T-helper 1 cell treated with Interleukin-12 subunit alpha and Interleukin-12 subunit beta and Interleukin-4 antibody, amounts not matched to agents 30 μg/mL and 1 μg/mL, for 36 hours (primary cell): ENCODE data around the gene SLA2.
A peak's percentile ranks its signal among the peaks of the same experiment; 100 is the strongest.
"Not testable (repeated sequence)": the region's sequence is repeated elsewhere in the genome, so short reads cannot be mapped to it uniquely, and the experiment has no call there.

Experiments used
- H3K27ac Mint-ChIP-seq: one replicate; pipeline ENCODE4 v1.8.0; 2021; ENCODE audit warnings: mild to moderate bottlenecking, mixed read lengths
- H3K27me3 Mint-ChIP-seq: one replicate; pipeline ENCODE4 v1.8.0; 2021; ENCODE audit warnings: low read depth, mixed read lengths
- H3K36me3 Mint-ChIP-seq: one replicate; pipeline ENCODE4 v1.8.0; 2021; ENCODE audit warnings: low read depth, mixed read lengths
- H3K4me1 Mint-ChIP-seq: one replicate; pipeline ENCODE4 v1.8.0; 2021; ENCODE audit warnings: low read depth, mixed read lengths
- H3K4me3 Mint-ChIP-seq: one replicate; pipeline ENCODE4 v1.8.0; 2021; ENCODE audit warnings: mild to moderate bottlenecking, moderate library complexity, mixed read lengths
- H3K9me3 Mint-ChIP-seq: one replicate; pipeline ENCODE4 v1.8.0; 2021; ENCODE audit warnings: mixed read lengths

SLA2 gene

DNA sequence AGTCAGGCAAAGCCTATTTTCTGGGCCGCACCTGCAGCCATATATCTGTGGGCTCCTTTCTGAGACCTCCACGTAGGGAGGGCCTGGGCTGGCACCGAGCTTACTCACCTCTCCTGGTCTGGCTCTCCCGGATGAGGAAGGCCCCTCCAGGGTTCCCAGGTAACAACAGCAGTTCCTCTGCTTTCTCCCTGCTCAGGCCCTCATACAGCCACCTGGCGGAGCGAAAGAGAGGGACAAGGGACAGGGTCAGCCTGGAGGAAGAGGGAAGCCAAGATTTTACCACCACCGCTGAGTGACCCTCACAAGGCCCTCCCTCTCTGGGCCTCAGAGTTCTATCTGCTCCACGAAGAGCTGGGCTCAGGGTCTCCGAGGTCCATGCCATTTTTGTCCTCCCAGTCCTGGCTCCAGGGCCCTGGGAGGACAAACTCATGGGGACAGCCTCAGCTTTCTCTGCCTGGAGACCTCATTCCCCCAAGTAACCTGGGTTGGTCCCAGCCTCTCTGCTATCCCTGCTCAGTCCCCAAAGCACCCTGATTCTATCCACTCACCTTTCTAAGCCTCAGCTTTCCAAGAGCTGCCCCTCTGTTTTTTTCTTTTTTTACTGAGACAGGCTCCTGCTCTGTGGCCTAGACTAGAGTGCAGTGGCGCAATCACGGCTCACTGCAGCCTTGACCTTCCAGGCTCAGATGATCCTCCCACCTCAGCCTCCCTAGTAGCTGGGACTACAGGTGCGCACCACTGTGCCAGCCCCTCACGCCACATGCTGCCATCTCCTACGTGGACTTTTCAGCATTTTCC, 13.3 kb downstream of the SLA2 start:
- Mint-ChIP-seq H3K4me1 (peaks cover 35% of the 10 kb centered on the region), H3K4me3 (no peak overlapping the region), H3K36me3 (peaks cover 55% of the 10 kb centered on the region), H3K27ac (peak overlapping the region; percentile 45), H3K27me3 (no peaks in the 10 kb centered on the region), H3K9me3 (no peaks in the 10 kb centered on the region)

- Mint-ChIP-seq H3K27ac (peak overlapping the region; percentile 45), H3K4me3 (no peak overlapping the region), H3K9me3 (no peaks in the 10 kb centered on the region), H3K4me1 (peaks cover 35% of the 10 kb centered on the region), H3K36me3 (peaks cover 58% of the 10 kb centered on the region), H3K27me3 (no peaks in the 10 kb centered on the region)
These were observed 13.9 kb downstream of the SLA2 start for GRCh38 chr20:36632147-36632486.

- Mint-ChIP-seq H3K27me3 (no peaks in the 10 kb centered on the region), H3K27ac (peak overlapping the region; percentile 45), H3K4me3 (no peak overlapping the region), H3K9me3 (no peaks in the 10 kb centered on the region), H3K4me1 (peaks cover 37% of the 10 kb centered on the region), H3K36me3 (peaks cover 60% of the 10 kb centered on the region)
These were observed 14.3 kb downstream of the SLA2 start for GRCh38 chr20:36631646-36632045.

DNA sequence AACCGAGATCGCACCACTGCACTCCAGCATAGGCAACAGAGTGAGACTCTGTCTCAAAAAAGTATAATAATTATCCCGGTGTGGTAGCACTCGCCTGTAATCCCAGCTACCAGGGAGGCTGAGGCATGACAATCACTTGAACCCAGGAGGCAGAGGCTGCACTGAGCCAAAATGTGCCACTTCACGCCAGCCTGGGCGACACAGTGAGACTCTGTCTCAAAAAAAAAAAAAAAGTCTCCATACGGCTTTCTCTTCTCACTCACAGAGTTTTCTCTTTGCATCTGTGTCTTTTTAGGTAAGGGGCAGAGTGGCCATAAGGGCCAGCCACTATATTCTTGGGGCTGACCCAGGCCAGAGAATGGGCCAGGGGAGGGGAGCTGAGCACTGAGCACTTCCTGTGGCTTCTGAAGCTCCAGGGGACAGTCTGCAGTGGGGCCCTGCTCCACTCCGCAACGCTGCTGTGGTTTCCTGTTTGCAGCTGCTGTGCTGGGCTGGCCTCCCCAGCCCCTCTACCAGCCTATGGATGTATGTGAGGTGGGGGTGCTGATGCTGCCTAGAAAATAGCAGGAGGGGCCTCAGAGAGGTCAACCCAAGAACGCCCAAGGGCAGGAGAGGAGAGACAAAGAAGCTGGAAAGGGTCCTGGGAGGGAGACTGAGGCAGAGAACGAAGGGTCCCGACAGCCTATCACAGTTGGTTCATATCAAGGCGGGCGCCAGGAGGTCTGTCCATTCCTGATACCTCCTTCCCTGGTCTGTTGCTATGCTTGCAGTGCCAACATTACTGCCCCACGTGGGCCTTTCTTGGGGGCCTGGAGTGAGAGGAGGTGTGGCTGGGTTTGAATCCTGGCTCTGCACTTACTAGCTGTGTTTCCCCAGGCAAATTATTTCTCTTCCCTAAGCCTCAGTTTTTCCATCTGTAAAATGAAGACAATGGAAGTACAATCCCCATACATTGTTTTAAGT, 16.0 kb downstream of the SLA2 start:
- H3K27ac Mint-ChIP-seq = peak overlapping the region; percentile 92
- no peaks in the 10 kb centered on the region for H3K27me3 Mint-ChIP-seq
- H3K4me1 Mint-ChIP-seq = peaks cover 35% of the 10 kb centered on the region
- no peaks in the 10 kb centered on the region for H3K9me3 Mint-ChIP-seq
- peak overlapping the region; percentile 74 for H3K4me3 Mint-ChIP-seq
- H3K36me3 Mint-ChIP-seq = peaks cover 57% of the 10 kb centered on the region

DNA sequence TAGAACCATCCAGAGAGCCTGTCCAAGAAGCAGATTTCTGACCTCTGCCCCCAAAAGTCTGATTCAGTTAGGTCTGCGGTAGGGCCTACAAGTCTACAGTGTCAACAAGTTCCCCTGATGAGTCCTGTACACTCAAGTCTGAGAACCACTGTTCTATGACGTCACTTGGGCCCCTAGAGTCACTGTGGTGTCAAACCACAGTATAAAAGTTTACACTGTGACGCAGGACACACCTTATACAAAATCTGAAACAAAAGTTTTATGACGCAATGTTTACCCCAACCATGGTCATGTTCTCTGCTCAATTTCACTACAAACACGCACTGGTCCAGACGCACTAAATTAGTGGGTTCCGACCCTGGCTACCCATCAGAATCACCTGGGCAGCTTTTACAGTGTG, 17.9 kb downstream of the SLA2 start:
- Mint-ChIP-seq H3K4me3 (no peak overlapping the region), H3K4me1 (peaks cover 41% of the 10 kb centered on the region), H3K36me3 (peaks cover 64% of the 10 kb centered on the region), H3K27me3 (no peaks in the 10 kb centered on the region), H3K9me3 (no peaks in the 10 kb centered on the region), H3K27ac (no peak overlapping the region)

GRCh38 chr20:36624944-36625324, 21.1 kb downstream of the SLA2 start:
- Mint-ChIP-seq H3K27me3 (no peaks in the 10 kb centered on the region), H3K27ac (peak overlapping the region; percentile 53), H3K4me3 (no peak overlapping the region), H3K36me3 (peaks cover 50% of the 10 kb centered on the region), H3K9me3 (no peaks in the 10 kb centered on the region), H3K4me1 (peaks cover 32% of the 10 kb centered on the region)

GRCh38 chr20:36624068-36624943, 21.7 kb downstream of the SLA2 start:
- Mint-ChIP-seq H3K27me3 (no peaks in the 10 kb centered on the region), H3K36me3 (peaks cover 46% of the 10 kb centered on the region)

DNA sequence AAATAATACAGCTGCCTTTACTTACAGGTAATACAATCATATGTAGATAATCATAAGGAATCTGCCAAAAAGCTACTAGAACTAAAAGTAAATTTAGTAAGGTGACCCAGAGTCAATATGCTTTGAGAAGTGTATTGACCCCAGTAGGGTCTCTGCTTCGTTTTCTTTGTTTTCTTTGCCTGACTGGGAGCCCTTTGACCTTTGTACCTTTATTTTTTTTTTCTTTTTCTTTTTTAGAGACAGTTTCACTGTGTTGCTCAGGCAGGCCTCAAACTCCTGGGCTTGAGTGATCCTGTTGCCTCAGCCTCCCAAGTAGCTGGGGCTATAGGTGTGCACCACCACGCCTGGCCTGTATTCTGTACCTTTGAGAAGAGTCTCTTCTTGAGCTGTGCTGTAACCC, 22.6 kb downstream of the SLA2 start:
- Mint-ChIP-seq H3K27me3 (no peaks in the 10 kb centered on the region), H3K36me3 (peaks cover 42% of the 10 kb centered on the region), H3K27ac (no peak overlapping the region), H3K4me1 (peaks cover 21% of the 10 kb centered on the region), H3K4me3 (no peak overlapping the region), H3K9me3 (no peaks in the 10 kb centered on the region)

More at GRCh38 chr20:36624068-36624943, 21.7 kb downstream of the SLA2 start:
- peaks cover 25% of the 10 kb centered on the region for H3K4me1 Mint-ChIP-seq
- no peaks in the 10 kb centered on the region for H3K9me3 Mint-ChIP-seq
- peak overlapping the region; percentile 0 for H3K27ac Mint-ChIP-seq
- no peak overlapping the region for H3K4me3 Mint-ChIP-seq

DNA sequence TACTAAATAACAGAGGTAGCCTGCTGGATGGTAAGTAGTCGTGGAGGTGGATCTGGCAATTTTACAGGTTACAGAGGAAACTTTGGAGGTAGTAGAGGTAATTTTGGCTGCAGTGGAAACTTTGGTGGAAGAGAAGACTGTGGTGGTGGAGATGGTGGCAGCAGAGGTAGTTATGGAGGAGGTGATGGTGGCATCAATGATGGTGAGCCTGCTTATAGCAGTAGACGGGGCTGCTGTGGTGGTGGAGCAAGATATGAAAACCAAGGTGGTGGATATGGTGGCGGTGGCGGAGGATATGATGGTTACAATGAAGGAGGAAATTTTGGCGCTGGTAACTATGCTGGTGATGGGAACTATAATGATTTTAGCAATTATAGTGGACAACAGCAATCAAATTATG, 25.1 kb downstream of the SLA2 start:
- Mint-ChIP-seq H3K4me1 (peaks cover 15% of the 10 kb centered on the region), H3K9me3 (no peaks in the 10 kb centered on the region), H3K27ac (no peak overlapping the region), H3K36me3 (peaks cover 26% of the 10 kb centered on the region), H3K27me3 (no peaks in the 10 kb centered on the region), H3K4me3 (no peak overlapping the region)

- H3K4me1 Mint-ChIP-seq = peaks cover 9% of the 10 kb centered on the region
- no peaks in the 10 kb centered on the region for H3K9me3 Mint-ChIP-seq
- peaks cover 37% of the 10 kb centered on the region for H3K36me3 Mint-ChIP-seq
- H3K4me3 Mint-ChIP-seq = no peak overlapping the region
- H3K27ac Mint-ChIP-seq = peak overlapping the region; percentile 26
- no peaks in the 10 kb centered on the region for H3K27me3 Mint-ChIP-seq
These were observed 31.0 kb downstream of the SLA2 start for GRCh38 chr20:36614781-36615557.

DNA sequence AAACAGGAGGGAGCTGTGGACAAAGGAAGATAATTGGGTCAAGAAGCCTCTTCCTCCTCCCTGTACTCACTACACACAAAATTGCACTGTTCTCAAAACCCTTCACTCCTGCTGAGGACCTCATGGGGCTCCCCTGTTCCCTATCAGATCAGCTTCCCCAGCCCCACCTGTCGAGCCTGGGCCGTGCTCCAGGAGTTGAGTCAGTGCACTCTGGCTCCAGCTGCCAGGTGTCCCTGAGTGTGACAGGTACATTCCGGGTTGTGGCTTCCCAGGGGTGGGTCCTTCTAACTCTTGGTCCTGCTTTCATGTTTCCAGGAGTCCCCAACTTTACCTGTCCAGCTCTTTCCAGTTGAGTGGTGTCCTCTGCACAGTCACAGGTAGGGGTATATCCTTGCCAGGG, 32.0 kb downstream of the SLA2 start:
- Mint-ChIP-seq H3K36me3 (peaks cover 45% of the 10 kb centered on the region), H3K27me3 (no peaks in the 10 kb centered on the region), H3K27ac (no peak overlapping the region), H3K9me3 (no peaks in the 10 kb centered on the region), H3K4me3 (no peak overlapping the region), H3K4me1 (peaks cover 9% of the 10 kb centered on the region)

DNA sequence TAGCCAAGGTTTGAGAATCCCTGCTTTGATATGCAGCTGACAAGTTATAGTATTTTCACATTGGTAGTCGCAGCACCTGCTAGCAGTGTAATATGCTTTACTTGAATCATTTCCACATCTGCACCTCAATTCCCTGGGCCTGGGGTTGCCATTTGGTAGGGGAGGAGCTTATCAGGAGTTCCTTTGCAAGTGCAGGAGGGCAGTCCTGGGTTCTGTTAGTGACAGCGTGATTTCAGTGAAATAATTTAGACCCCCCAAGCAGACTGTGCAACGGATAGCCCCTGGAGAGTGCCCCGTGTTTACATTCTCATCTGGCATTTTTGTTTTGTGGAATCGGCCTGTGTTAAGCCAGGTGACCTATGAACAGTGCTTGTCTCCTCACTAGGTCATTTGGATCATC, 34.4 kb downstream of the SLA2 start:
- no peak overlapping the region for H3K4me3 Mint-ChIP-seq
- no peaks in the 10 kb centered on the region for H3K9me3 Mint-ChIP-seq
- H3K4me1 Mint-ChIP-seq = peaks cover 19% of the 10 kb centered on the region
- no peak overlapping the region for H3K27ac Mint-ChIP-seq
- H3K36me3 Mint-ChIP-seq = peaks cover 56% of the 10 kb centered on the region
- no peaks in the 10 kb centered on the region for H3K27me3 Mint-ChIP-seq

DNA sequence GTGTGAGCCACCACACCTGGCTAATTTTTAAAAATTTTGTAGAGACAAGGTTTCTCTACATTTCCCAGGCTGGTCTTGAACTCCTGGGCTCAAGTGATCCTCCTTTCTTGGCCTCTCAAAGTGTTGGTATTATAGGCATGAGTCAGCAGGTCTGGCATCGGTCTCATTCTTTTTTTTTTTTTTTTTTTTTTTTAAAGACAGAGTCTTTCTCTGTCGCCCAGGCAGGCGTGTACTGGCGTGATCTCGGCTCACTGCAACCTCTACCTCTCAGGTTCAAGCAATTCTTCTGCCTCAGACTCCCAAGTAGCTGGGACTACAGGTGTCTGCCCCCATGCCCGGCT, 37.6 kb downstream of the SLA2 start:
- not testable (repeated sequence) for H3K9me3 Mint-ChIP-seq, H3K4me3 Mint-ChIP-seq, H3K27ac Mint-ChIP-seq, H3K27me3 Mint-ChIP-seq
- peaks cover 20% of the 10 kb centered on the region for H3K4me1 Mint-ChIP-seq
- peaks cover 41% of the 10 kb centered on the region for H3K36me3 Mint-ChIP-seq
